ENCODE measurements around the gene UST.

DNA sequence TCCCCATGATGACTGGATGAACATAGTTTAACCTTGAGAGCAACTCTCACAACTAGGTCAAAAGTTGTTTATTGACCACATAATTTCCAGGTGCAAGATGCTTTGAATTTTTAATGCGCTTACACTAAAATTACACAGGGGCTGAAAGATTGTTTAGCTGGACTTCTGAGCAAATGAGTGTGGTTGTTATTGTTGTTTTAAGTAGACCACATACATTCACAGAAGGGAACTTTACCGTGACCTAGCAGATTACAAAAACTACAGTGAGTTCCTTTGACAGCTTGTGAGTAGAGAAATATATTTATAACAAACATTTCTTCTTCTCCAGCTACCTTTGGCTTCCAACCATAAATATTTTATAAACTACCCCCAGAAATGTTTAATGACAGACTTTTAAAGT lies 178.9 kb downstream of the UST start:
- TF ChIP-seq, protein P1, sequence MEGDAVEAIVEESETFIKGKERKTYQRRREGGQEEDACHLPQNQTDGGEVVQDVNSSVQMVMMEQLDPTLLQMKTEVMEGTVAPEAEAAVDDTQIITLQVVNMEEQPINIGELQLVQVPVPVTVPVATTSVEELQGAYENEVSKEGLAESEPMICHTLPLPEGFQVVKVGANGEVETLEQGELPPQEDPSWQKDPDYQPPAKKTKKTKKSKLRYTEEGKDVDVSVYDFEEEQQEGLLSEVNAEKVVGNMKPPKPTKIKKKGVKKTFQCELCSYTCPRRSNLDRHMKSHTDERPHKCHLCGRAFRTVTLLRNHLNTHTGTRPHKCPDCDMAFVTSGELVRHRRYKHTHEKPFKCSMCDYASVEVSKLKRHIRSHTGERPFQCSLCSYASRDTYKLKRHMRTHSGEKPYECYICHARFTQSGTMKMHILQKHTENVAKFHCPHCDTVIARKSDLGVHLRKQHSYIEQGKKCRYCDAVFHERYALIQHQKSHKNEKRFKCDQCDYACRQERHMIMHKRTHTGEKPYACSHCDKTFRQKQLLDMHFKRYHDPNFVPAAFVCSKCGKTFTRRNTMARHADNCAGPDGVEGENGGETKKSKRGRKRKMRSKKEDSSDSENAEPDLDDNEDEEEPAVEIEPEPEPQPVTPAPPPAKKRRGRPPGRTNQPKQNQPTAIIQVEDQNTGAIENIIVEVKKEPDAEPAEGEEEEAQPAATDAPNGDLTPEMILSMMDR (IDR thresholded peaks at IDR 0.05) = no peak
- TF ChIP-seq POLR2A (IDR thresholded peaks at IDR 0.05) (no peak), POLR2AphosphoS5 (IDR thresholded peaks at IDR 0.05) (no peak), EP300 (IDR thresholded peaks at IDR 0.05) (no peak)
